Epithelial cell of proximal tubule (primary cell): Measurements from ENCODE around the gene SULF2. TPM values are rescaled to one million over a fixed set of nuclear protein-coding genes. Genes with fewer than 3 reads are reported as not detected.

Experiments used
- DNase-seq: peaks from one replicate; pipeline ENCODE4 v3.0.0-alpha.2; 2011; ENCODE audit warnings: low read depth
- H3K4me3 ChIP-seq: 2 replicates; pipeline ENCODE4 v1.5.1; 2011; ENCODE audit warnings: low read depth, mild to moderate bottlenecking, low read length
- CTCF ChIP-seq: conservative IDR thresholded peaks from 2 replicates; pipeline ENCODE4 v1.5.1; 2012; ENCODE audit warnings: low read depth, mild to moderate bottlenecking, low read length
- total RNA-seq: library from RNA; depleted of rRNA; stranded (reverse); fragments of >200 nt; gene quantifications from 2 replicates; pipeline ENCODE4 v1.2.3, GENCODE V29; 2015

SULF2 gene
- total RNA-seq, 1 donor from 2014 or later: 20.4 TPM

GRCh38 chr20:47792021-47792618 is 6.8 kb upstream of the SULF2 start:
- TF ChIP-seq CTCF: no peak
- peak; percentile 93 for DNase-seq
- peak overlapping the region; percentile 25 for H3K4me3 ChIP-seq

DNA sequence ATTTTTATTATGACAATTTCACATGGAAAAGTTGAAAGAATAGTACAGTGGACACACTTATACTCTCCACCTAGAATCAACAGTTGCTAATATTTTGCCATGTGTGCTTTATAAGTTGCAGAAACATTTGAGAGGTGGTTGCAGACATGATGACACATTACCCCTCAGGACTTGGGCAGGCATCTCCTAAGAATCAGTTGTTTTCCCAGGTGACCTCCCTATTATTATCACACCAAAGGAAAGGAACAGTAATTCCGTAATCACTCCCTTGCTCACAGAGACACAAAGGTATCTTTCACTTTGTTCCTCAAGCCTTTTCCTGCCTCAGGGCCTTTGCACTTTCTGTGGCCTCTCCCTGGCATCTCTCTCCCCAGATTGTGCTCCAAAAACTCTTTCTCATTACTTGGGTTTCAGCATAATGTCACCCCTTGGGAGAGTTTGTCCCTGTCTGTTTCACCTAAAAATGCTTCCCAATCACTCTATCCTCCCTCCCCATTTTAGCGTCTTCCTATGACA is 5.9 kb upstream of the SULF2 start:
- no peak for TF ChIP-seq CTCF
- H3K4me3 ChIP-seq: no peak overlapping the region
- DNase-seq: no peak

GRCh38 chr20:47790580-47790965 is 5.3 kb upstream of the SULF2 start:
- DNase-seq: no peak
- no peak overlapping the region for H3K4me3 ChIP-seq
- TF ChIP-seq CTCF: no peak

DNA sequence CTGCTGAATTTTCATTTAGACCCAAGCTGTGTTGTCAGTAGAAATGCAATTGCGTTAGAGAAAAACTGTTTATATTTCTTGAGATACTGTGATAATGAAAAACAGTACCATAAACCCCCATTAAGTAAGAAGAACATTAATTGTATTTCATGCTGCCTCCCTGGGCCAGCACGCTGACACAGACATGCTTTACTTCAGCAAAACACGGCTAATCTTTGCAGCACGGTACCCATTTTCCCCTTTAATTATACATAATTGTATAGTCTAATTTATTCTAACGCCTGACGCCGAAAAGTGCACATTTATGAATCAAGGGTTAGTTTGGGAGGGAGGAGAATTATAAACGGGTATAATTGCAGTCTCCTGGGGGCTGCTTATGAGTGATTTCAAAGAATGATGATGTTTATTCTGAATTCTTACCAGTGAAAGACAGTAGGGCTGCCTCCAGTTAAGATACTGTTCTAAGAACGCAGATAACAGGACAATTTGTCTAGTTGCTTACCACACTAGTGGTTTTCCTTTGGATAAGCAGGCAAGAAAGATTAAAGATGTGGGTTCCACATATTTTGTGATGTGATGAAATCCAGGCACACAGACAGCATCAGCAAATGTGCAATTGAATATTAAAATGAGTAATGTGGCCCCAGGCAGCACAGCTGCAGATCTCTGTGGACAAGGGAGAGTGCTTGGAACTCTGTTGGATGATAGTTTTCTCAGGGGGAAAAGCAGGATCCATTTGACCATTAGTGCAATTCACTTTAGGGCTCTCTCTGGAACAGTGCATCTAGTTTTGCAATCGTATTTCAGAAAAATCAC is 4.7 kb upstream of the SULF2 start:
- no peak for TF ChIP-seq CTCF
- no peak overlapping the region for H3K4me3 ChIP-seq
- no peak for DNase-seq

DNA sequence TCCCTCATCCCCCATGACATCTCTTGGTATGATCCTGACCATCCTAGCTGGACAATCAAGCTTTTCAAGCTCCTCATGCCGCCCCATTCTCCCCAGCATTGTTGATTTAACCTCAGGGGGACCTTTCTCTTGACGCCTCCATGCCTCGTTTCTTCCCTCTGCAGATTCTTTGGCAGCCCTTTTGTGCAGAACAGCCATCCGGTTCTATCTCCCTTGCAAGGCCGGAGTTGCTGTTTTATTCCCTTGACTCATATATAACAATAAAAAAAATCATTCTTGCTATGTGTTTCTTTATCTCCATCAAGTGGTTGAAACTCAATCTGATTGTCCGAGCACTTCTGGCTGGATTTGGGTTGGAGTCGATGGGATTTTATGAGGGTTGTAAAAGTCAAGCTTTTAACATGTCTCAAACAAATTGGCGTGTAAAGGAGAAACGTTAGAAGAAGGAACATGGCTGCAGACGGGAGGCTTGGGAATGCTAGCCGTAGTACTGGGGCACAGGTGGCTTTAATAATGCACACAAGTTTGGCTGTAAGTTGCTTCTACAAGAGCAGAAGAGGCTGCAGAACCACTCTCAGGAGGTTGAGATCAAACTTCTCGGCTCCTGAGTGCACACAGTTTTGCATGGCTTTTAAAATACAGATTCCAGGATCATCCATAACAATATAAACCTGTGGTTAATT is 3.9 kb upstream of the SULF2 start:
- TF ChIP-seq CTCF: no peak
- H3K4me3 ChIP-seq: no peak overlapping the region
- no peak for DNase-seq

DNA sequence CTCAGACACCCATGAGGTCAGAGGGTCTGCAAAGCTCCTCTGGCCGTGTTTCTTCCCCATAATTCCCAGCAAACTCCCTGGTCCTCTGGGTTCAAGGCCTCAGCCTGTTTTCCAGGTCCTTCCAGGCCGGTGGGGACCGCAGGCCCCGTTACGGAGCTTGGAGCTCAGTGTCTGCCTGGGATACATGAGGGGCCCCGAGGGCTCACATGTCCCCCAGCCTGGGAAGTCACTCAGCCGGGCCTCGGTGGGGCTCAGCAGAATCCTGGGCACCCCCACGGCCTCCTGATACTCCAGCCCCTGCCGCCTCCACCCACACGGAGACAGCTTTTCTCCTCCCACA is 3.4 kb upstream of the SULF2 start:
- H3K4me3 ChIP-seq: no peak overlapping the region
- no peak for TF ChIP-seq CTCF
- no peak for DNase-seq

GRCh38 chr20:47786765-47787107 is 1.5 kb upstream of the SULF2 start:
- peak; percentile 46 for DNase-seq
- no peak for TF ChIP-seq CTCF

More at GRCh38 chr20:47786765-47787107, 1.5 kb upstream of the SULF2 start:
- peak overlapping the region; percentile 73 for H3K4me3 ChIP-seq
